Measurements from ENCODE around the gene GNS. TPM values are rescaled to one million over a fixed set of nuclear protein-coding genes. Genes with fewer than 3 reads are reported as not detected.

The GNS gene
- total RNA-seq, 1 donor = 126 TPM

DNA sequence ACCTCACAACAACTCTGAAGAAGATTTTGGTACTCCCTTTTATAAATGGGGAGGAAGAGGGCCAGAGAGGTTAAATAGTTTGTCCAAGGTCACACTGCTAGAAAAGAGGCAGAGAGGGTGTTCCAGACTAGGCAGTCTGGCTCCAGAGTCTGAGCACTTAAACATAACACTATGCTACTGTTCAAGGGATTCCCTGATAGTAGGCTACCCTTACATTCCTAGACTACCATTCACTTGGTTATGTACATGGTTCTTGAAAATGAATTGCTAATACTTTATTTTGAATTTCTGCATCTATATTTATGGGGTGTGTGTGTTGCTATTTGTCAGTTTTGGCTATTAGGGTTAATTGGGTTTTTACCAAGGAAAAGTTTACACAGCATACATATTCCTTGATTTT lies 7.2 kb downstream of the GNS start:
- Histone ChIP-seq H3K27me3 (ENCODE audit: insufficient read depth, low read length) (no peaks in the 10 kb centered on the region), H3K9me3 (ENCODE audit: low read depth, low read length) (no peaks in the 10 kb centered on the region), H3K4me3 (ENCODE audit: low read length) (no peak overlapping the region), H3K4me1 (ENCODE audit: insufficient read depth, low read length) (peaks cover 86% of the 10 kb centered on the region)

DNA sequence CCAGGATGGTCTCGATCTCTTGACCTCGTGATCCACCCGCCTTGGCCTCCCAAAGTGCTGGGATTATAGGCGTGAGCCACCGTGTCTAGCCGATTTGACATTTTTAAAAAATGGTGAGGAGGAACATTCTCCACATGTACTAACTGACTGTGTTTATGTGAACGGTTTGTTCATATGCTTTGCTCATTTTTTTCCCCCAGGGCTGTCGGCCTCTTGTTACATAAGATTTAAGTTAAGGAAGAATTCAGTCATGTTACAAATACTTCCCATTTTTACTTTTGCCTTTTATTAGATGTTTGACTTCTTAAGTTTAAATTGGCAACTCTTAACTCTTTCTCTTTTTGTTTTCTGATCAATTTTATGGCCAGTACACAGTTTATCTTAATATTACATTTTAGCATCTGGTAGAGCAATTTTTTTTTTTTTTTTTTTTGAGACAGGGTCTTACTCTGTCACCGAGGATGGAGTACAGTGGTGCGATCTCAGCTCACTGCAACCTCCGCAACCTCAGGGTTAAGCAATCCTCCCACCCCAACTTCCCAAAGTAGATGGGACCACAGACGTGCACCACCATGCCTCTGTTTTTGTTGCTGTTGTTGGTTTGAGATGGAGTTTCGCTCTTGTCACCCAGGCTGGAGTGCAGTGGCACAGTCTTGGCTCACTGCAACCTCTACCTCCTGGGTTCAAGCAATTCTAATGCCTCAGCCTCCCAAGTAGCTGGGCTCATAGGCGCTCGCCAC lies 9.6 kb downstream of the GNS start:
- Histone ChIP-seq H3K27me3 (ENCODE audit: insufficient read depth, low read length) (no peaks in the 10 kb centered on the region), H3K4me1 (ENCODE audit: insufficient read depth, low read length) (peaks cover 86% of the 10 kb centered on the region), H3K4me3 (ENCODE audit: low read length) (no peak overlapping the region), H3K9me3 (ENCODE audit: low read depth, low read length) (no peaks in the 10 kb centered on the region)

DNA sequence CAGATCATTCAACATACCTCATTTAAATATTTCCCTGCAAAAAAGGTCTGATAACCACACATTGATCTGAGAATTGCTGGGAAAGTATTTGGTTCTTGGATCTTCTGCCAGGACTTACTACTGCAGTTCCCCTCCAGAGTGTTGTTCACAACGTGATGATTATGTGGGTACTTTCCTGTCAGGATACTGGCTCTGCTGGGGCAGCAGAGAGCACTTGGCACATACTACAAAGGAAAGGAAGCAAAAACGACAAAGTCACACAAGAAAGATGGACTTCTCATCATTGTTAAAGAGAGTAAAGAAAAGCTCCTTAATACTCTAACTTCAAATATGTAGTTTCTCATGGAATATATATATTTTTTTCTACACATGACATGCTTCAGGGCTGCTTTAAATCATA lies 11.5 kb downstream of the GNS start:
- H3K27me3 ChIP-seq (ENCODE audit: insufficient read depth, low read length) = no peaks in the 10 kb centered on the region
- H3K9me3 ChIP-seq (ENCODE audit: low read depth, low read length) = no peaks in the 10 kb centered on the region
- no peak overlapping the region for H3K4me3 ChIP-seq (ENCODE audit: low read length)
- peaks cover 76% of the 10 kb centered on the region for H3K4me1 ChIP-seq (ENCODE audit: insufficient read depth, low read length)

DNA sequence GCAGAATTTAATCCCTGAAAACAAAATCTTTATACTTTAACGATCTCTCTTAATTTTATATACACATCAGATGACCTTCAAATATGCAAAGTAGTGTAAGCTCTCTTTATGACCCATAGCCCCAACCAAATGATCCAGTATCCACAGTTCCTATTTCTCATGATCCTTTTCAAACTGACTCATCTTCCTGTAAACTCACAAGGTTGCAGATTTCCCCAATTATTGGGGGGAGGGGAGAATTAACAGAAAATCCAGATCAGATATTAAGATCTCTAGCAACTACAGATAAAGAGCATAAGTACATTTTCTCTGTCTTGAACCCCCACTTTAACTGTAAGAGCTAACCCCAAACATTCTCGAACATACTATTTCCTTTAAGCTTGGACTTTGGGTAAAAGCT lies 12.5 kb downstream of the GNS start:
- H3K4me3 ChIP-seq (ENCODE audit: low read length) = no peak overlapping the region
- H3K9me3 ChIP-seq (ENCODE audit: low read depth, low read length) = no peaks in the 10 kb centered on the region
- H3K27me3 ChIP-seq (ENCODE audit: insufficient read depth, low read length) = no peaks in the 10 kb centered on the region
- peaks cover 76% of the 10 kb centered on the region for H3K4me1 ChIP-seq (ENCODE audit: insufficient read depth, low read length)

DNA sequence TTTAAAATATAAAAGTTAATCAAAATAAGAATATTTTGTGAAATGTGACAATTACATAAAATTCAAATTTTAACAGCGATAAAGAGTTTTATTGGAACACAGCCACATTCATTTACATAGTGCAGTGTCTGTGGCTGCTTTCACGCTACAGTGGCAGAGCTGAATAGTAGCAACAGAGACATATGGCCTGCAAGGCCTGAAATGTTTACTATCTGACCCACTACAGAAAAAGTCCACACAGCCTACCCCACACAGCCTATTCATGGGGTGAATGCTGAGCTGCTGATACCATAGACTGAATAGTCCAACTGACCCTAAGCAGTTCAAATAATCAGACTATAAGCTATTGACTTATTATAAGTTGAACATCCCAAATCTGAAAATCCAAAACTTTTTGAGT lies 13.2 kb downstream of the GNS start:
- H3K27me3 ChIP-seq (ENCODE audit: insufficient read depth, low read length) = no peaks in the 10 kb centered on the region
- H3K4me1 ChIP-seq (ENCODE audit: insufficient read depth, low read length) = peaks cover 78% of the 10 kb centered on the region
- no peak overlapping the region for H3K4me3 ChIP-seq (ENCODE audit: low read length)
- H3K9me3 ChIP-seq (ENCODE audit: low read depth, low read length) = no peaks in the 10 kb centered on the region

DNA sequence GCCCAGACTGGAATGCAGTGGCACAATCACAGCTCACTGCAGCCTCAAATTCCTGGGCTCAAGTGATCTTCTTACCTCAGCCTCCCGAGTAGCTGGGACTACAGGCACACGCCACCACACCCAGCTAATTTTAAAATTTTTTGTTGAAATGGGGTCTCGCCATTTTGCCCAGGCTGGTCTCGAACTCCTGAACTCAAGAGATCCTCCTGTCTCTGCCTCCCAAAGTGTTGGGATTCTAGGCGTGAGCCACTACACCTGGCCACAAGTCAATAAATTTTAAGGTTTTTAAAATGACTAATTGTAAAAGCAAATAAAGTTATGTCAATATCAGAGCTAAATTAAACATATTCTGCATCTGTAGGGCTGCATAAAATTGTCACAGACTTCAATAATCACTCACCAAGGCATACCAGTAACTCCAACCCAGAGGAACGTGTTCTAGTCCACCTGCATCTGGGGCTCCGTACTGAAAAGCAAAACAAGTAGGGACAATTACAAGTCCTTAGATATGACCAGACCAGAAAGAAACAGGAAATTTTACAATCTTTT lies 13.9 kb downstream of the GNS start:
- Histone ChIP-seq H3K4me1 (ENCODE audit: insufficient read depth, low read length) (peaks cover 77% of the 10 kb centered on the region), H3K9me3 (ENCODE audit: low read depth, low read length) (no peaks in the 10 kb centered on the region), H3K27me3 (ENCODE audit: insufficient read depth, low read length) (no peaks in the 10 kb centered on the region), H3K4me3 (ENCODE audit: low read length) (no peak overlapping the region)

DNA sequence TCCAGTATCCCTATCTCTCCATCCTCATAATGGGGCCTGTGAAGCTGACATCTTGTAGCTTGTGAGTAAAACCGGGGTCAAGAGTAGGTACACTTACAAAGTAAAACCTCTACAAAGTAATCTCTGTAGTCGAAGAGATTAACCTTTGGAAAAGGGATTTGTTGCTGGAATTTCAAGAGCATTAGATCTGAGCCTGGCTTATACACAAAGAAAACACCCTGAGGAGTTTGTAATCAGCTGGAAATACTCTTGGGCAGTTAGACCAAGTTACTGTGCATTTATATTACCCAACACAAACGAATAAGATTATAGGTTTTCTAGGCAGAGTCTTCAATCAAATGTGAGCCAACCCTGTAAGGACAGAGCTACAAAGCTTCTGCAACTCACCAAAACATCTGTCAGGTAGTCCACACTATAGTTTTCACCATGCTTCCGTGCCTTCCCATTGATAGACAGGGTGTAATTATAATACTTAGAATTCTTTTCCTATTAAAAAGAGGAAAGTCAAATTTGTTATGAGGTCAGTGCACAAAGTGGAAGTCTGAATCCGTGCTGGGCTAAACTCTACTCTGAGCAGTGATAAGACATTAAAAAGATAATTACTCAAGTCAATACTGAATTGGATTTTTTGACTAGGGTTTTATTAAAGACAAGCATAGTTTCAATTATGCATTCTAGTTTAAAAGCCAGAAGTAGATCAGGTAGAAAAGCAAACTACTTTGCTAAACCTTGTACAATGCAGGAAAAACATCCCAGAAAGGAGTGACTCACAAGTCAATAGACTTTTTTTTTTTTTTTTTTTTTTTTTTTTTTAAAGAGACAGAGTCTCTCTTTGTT lies 14.6 kb downstream of the GNS start:
- peaks cover 79% of the 10 kb centered on the region for H3K4me1 ChIP-seq (ENCODE audit: insufficient read depth, low read length)
- H3K27me3 ChIP-seq (ENCODE audit: insufficient read depth, low read length) = no peaks in the 10 kb centered on the region

DNA sequence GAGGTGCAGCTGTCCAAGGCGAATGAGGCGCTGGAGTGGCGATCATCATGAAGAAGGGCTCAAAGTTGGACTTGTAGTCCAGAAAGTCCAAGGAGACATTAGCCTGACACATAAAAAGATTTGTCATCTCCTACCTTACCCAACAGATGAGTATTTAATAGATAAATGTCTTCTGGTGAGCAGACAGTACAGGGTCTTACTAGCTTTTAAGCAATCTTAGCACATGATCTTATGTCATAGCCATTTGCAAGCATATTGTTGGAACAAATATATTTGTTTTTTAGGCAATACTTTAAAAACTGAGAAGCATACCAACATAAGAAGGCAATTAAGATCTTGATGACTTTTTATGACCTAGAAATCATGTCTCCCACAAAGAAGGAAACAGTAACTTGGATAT lies 16.0 kb downstream of the GNS start:
- no peaks in the 10 kb centered on the region for H3K9me3 ChIP-seq (ENCODE audit: low read depth, low read length)
- H3K27me3 ChIP-seq (ENCODE audit: insufficient read depth, low read length) = no peaks in the 10 kb centered on the region
- H3K4me3 ChIP-seq (ENCODE audit: low read length) = no peak overlapping the region
- H3K4me1 ChIP-seq (ENCODE audit: insufficient read depth, low read length) = peaks cover 72% of the 10 kb centered on the region

More for the DNA sequence above, 14.6 kb downstream of the GNS start:
- no peaks in the 10 kb centered on the region for H3K9me3 ChIP-seq (ENCODE audit: low read depth, low read length)
- H3K4me3 ChIP-seq (ENCODE audit: low read length) = no peak overlapping the region

DNA sequence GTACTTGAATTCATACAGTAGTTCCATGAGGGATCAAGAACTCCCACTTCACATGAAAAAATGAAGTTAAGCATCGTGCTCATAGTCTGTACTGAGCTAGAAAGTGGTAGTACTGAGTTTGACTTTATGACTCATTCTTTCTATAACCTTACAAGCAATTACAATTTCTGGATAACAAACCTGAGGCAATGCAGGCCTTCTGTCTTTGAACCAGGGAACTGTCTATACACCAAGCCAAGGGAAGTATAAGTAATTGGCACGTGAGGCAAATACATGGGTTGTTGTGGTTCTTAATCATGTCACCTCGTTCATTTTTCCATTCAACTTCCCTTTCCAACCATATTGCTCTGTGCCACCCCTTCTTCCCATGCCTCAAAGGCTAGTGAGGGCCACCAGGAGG lies 16.8 kb downstream of the GNS start:
- peaks cover 69% of the 10 kb centered on the region for H3K4me1 ChIP-seq (ENCODE audit: insufficient read depth, low read length)
- H3K4me3 ChIP-seq (ENCODE audit: low read length) = no peak overlapping the region
- no peaks in the 10 kb centered on the region for H3K27me3 ChIP-seq (ENCODE audit: insufficient read depth, low read length)
- H3K9me3 ChIP-seq (ENCODE audit: low read depth, low read length) = no peaks in the 10 kb centered on the region

DNA sequence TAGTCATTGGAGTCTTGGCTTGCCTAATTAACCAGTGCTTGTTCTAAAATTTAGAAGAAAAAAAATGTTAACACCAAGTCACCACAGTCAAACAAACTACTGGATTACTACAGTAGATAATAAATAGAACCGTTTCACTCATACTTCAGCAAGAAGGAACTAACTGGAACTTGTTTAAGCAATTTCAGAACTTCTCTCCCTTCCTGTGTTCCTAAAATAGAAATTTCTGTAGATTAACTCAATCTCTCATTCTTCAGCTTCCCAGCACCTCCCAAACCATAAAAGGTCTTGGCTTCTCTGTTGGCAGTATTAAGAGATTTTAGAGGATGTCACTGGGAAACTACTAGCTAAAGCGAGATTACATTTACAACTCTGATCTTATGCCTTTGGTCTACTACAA lies 18.6 kb downstream of the GNS start:
- Histone ChIP-seq H3K27me3 (ENCODE audit: insufficient read depth, low read length) (no peaks in the 10 kb centered on the region), H3K4me3 (ENCODE audit: low read length) (no peak overlapping the region), H3K9me3 (ENCODE audit: low read depth, low read length) (no peaks in the 10 kb centered on the region), H3K4me1 (ENCODE audit: insufficient read depth, low read length) (peaks cover 53% of the 10 kb centered on the region)

DNA sequence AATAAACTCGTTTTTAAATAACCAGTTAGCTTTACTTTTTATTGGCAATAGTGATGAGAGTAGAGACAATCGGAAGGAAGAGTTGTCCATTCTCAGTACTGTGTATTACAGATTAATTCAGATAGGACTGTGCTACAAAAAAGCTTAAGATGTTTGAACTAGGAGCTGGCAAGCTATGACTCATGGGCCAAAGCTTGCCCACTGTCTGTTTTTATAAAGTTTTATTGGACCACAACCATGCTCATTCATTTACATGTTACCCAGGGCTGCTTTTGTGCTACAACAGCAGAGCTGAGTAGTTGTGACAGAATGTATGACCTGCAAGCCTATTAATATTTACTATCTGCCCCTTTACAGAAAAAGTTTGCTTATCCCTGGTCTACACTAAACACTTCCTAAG lies 19.4 kb downstream of the GNS start:
- no peaks in the 10 kb centered on the region for H3K9me3 ChIP-seq (ENCODE audit: low read depth, low read length)
- H3K27me3 ChIP-seq (ENCODE audit: insufficient read depth, low read length) = no peaks in the 10 kb centered on the region
- peaks cover 44% of the 10 kb centered on the region for H3K4me1 ChIP-seq (ENCODE audit: insufficient read depth, low read length)
- H3K4me3 ChIP-seq (ENCODE audit: low read length) = no peak overlapping the region

DNA sequence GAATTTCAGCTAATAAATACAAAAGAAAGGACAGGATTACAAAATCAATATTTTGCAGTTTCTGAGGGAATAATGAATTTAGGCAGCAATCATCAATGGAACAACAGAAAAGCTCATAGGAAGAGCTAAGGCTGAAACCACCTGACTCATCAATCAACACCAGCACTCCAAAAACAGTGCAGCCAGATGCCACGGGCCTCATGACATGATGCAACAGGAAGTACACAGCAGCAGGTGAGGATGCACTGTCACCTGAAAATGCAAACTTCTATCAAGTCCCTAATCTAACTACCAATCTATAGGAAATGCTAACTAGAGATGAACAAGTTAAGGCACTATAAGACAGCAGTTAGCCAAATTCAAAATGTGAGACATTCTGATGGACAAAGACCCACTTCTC lies 21.7 kb downstream of the GNS start:
- no peak overlapping the region for H3K4me3 ChIP-seq (ENCODE audit: low read length)

DNA sequence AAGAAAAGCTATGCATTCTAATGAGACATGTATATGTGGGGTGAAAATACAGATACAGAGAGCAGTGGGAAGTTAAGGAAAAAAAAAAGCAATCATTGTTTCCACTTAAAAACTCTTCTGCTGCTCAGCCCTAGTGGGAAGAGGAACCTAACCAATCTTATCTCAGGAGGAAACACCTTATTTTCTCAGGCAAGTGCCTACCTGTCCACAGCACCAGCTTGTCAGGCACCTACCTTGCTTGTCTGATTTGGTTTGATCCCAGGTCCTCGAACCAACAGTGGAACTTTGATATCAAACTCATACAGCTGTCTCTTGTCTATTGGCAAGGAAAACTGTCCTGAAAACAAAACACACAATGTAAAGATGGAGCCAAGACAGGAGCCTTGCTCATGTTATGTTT lies 22.4 kb downstream of the GNS start:
- no peaks in the 10 kb centered on the region for H3K27me3 ChIP-seq (ENCODE audit: insufficient read depth, low read length)
- H3K9me3 ChIP-seq (ENCODE audit: low read depth, low read length) = no peaks in the 10 kb centered on the region
- H3K4me3 ChIP-seq (ENCODE audit: low read length) = no peak overlapping the region
- peaks cover 26% of the 10 kb centered on the region for H3K4me1 ChIP-seq (ENCODE audit: insufficient read depth, low read length)

More for the DNA sequence above, 21.7 kb downstream of the GNS start:
- Histone ChIP-seq H3K9me3 (ENCODE audit: low read depth, low read length) (no peaks in the 10 kb centered on the region), H3K4me1 (ENCODE audit: insufficient read depth, low read length) (peaks cover 33% of the 10 kb centered on the region), H3K27me3 (ENCODE audit: insufficient read depth, low read length) (no peaks in the 10 kb centered on the region)

DNA sequence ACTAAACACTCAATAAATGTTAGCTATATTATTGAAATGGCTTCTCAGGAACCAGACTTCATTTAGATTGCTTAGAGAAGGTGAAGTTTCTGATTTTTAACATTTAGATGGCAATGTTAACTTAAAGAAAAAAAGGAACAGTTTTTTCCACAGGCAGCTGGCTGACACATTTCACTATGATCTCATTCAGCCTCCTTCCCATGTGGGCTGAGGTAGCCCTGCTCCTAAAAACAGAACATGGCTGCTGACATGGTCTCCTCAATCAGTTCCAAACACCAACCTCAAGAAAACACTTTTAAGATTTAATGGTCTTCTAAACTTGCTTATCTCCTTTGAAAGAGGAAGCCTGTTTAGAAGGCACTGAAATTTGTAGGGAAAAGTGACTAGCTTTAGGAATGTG lies 23.8 kb downstream of the GNS start:
- H3K9me3 ChIP-seq (ENCODE audit: low read depth, low read length) = no peaks in the 10 kb centered on the region
- H3K4me1 ChIP-seq (ENCODE audit: insufficient read depth, low read length) = peaks cover 23% of the 10 kb centered on the region
- H3K27me3 ChIP-seq (ENCODE audit: insufficient read depth, low read length) = no peaks in the 10 kb centered on the region
- H3K4me3 ChIP-seq (ENCODE audit: low read length) = no peak overlapping the region

DNA sequence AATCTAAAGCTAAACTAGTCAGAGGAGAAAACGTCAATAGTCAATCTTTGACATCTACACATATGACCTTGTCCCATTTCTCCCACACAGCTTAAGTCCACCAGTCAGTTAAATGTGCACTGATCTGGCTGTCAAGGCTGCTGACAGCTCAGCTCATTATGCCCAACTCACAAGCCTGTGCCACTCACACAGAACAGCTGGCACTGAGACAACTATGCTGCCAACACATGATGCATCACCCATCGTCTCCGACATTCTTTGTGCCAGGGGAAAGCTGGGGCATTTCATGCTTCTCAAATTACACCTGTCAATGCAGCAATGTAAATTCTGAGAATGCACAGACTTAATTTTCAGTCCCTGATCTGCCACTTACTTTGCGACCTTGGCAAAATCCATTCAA lies 25.3 kb downstream of the GNS start:
- no peak overlapping the region for H3K4me3 ChIP-seq (ENCODE audit: low read length)
- H3K9me3 ChIP-seq (ENCODE audit: low read depth, low read length) = no peaks in the 10 kb centered on the region
- H3K4me1 ChIP-seq (ENCODE audit: insufficient read depth, low read length) = peaks cover 22% of the 10 kb centered on the region
- no peaks in the 10 kb centered on the region for H3K27me3 ChIP-seq (ENCODE audit: insufficient read depth, low read length)
